ENCODE measurements around the gene S100A9.

The S100A9 gene

DNA sequence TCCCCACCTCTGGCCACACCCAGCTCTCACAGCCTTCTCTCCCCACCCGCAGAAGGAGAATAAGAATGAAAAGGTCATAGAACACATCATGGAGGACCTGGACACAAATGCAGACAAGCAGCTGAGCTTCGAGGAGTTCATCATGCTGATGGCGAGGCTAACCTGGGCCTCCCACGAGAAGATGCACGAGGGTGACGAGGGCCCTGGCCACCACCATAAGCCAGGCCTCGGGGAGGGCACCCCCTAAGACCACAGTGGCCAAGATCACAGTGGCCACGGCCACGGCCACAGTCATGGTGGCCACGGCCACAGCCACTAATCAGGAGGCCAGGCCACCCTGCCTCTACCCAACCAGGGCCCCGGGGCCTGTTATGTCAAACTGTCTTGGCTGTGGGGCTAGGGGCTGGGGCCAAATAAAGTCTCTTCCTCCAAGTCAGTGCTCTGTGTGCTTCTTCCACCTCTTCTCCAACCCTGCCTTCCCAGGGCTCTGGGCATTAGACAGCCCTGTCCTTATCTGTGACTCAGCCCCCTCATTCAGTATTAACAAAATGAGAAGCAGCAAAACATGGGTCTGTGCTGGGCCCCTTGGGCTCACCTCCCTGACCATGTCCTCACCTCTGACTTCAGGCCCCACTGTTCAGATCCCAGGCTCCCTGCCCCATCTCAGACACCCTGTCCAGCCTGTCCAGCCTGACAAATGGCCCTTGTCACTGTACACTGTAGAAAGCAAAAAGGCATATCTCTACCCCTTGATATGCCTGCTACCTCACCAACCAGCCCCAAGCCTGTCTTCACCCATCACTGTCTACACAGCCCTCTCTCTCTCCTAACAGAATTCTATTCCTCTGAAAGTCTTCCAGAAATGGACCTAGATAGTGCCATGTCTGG is 3.2 kb downstream of the S100A9 start:
- DNase-seq: no peak
- Mint-ChIP-seq H3K27ac (no peak overlapping the region), H3K27me3 (peaks cover 20% of the 10 kb centered on the region), H3K9me3 (no peaks in the 10 kb centered on the region), H3K4me3 (no peak overlapping the region), H3K4me1 (peaks cover 23% of the 10 kb centered on the region), H3K36me3 (no peaks in the 10 kb centered on the region)
- CTCF ChIA-PET: interaction anchor here (1.0 kb wide), 1 partner anchor 8 kb away, joined by 4 read pairs; no protein-coding TSS in a partner anchor

DNA sequence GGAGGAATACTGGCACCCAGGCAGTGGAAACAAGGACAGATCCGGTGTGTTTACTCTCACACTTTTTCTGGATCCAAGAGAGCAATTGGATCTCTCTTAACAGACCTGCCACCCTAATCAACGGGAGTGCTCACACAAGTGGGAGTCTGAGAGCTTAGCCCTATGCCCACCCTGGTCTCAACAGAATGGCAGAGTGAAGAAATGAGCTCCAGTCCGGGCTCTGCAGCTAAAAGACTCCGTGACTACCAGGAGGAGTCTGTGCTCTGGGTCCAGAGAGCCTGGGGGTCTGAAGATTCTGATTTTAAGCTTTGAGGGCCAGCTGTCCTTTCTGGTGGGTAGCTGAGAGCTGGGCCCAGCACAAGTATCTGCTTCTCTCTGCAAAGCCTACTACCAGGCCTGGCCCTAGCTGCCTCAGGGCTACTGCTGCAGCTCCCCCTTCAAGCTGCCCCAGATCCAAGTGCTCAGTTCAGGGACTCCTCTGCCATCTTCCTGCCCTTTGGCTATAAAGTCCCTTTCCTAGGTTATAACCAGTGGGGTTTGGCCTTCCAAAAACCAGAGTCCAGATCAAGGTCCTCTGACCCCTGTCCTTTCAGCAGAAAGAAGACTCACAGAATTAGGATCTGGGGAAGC is 3.9 kb downstream of the S100A9 start:
- no peak for DNase-seq
- no peaks in the 10 kb centered on the region for H3K9me3 Mint-ChIP-seq
- peaks cover 17% of the 10 kb centered on the region for H3K4me1 Mint-ChIP-seq
- H3K27ac Mint-ChIP-seq: no peak overlapping the region
- H3K4me3 Mint-ChIP-seq: no peak overlapping the region
- CTCF ChIA-PET: interaction anchor here (0.8 to 1.0 kb wide), 2 partner anchors 9 to 39 kb away, joined by 4 read pairs; no protein-coding TSS in a partner anchor
- H3K36me3 Mint-ChIP-seq: no peaks in the 10 kb centered on the region
- peaks cover 16% of the 10 kb centered on the region for H3K27me3 Mint-ChIP-seq

DNA sequence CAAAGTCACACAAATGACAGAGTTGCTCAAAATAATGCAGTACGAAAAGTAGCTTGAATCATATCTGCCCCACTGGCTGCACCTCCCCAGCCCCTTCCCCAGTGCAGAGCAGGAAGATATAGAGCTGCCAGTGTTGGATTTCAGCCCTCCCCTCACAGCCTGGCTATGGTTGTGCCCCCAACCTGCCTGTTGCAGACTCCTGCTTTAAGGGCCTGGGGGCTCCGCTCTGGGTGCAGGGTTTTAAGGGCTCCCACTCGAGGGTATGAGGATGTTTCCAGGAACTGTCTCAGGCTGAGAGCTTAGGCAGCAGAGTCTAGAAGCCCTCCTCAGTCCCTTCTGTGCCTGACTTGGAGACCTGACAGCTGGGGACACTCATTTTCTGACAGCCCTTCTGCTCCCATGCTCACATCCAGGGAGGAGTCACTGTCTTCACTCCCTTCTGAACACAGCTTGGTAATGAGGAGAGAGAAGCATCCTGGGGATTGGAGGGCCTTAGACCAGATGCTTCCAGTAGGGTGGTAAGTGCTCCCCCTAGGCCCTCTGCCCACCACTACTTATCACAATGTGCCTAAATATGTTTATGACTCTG is 4.6 kb downstream of the S100A9 start:
- Mint-ChIP-seq H3K27ac (no peak overlapping the region), H3K4me1 (peaks cover 10% of the 10 kb centered on the region), H3K36me3 (no peaks in the 10 kb centered on the region), H3K27me3 (peaks cover 11% of the 10 kb centered on the region), H3K4me3 (no peak overlapping the region), H3K9me3 (no peaks in the 10 kb centered on the region)
- CTCF ChIA-PET: interaction anchor here (0.8 to 1.0 kb wide), 4 partner anchors 8 to 39 kb away, joined by 3 to 5 read pairs (median 4); no protein-coding TSS in a partner anchor
- no peak for DNase-seq

DNA sequence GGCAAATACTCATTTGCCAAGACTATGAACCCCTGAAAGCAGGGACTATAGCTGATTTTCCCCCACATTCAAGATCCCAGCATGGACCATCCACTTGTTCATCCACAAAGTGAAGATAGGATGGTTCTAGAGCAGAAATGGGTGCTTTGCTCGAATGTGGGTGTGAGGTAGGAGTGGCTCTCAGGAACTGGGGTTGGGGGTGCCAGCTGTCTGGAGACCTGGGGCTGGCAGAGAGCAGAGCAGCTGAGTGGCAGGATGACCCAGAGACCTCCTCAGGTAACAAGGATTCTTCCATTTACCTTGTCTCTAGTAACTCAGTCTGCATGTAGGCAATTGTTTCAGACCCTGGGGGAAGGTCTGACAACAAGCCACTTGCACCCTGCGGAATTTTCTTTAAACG is 6.0 kb downstream of the S100A9 start:
- no peak overlapping the region for H3K4me3 Mint-ChIP-seq
- no peaks in the 10 kb centered on the region for H3K9me3 Mint-ChIP-seq
- H3K27ac Mint-ChIP-seq: no peak overlapping the region
- H3K36me3 Mint-ChIP-seq: no peaks in the 10 kb centered on the region
- H3K4me1 Mint-ChIP-seq: no peaks in the 10 kb centered on the region
- H3K27me3 Mint-ChIP-seq: peaks cover 15% of the 10 kb centered on the region
- no peak for DNase-seq
- CTCF ChIA-PET: interaction anchor here (1.3 to 2.5 kb wide), 4 partner anchors 8 to 131 kb away, joined by 3 to 10 read pairs (median 5); no protein-coding TSS in a partner anchor

DNA sequence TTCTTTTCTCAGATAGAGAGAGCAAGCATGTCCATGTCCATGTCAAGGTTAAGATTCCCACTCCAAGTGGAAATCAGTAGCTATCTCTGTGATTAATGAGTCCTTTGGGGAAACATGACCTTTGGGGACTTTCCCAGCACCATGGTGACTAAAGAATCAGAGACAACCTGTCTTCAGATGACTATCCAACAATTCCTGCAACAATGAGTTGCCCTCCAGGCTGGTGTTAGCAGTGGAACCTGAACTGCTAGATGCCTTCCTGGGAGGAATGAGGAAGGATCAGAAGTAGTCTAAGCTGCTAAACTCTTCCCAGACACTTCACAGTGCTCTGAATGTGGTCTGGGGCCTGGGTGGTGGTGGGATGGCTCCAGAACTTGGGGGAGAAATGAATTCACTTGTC is 6.5 kb downstream of the S100A9 start:
- no peak overlapping the region for H3K27ac Mint-ChIP-seq
- H3K9me3 Mint-ChIP-seq: no peaks in the 10 kb centered on the region
- CTCF ChIA-PET: interaction anchor here (1.3 to 2.5 kb wide), 4 partner anchors 9 to 131 kb away, joined by 3 to 10 read pairs (median 5); no protein-coding TSS in a partner anchor
- no peak overlapping the region for H3K4me3 Mint-ChIP-seq
- no peaks in the 10 kb centered on the region for H3K4me1 Mint-ChIP-seq
- peaks cover 15% of the 10 kb centered on the region for H3K27me3 Mint-ChIP-seq
- no peak for DNase-seq
- H3K36me3 Mint-ChIP-seq: no peaks in the 10 kb centered on the region

DNA sequence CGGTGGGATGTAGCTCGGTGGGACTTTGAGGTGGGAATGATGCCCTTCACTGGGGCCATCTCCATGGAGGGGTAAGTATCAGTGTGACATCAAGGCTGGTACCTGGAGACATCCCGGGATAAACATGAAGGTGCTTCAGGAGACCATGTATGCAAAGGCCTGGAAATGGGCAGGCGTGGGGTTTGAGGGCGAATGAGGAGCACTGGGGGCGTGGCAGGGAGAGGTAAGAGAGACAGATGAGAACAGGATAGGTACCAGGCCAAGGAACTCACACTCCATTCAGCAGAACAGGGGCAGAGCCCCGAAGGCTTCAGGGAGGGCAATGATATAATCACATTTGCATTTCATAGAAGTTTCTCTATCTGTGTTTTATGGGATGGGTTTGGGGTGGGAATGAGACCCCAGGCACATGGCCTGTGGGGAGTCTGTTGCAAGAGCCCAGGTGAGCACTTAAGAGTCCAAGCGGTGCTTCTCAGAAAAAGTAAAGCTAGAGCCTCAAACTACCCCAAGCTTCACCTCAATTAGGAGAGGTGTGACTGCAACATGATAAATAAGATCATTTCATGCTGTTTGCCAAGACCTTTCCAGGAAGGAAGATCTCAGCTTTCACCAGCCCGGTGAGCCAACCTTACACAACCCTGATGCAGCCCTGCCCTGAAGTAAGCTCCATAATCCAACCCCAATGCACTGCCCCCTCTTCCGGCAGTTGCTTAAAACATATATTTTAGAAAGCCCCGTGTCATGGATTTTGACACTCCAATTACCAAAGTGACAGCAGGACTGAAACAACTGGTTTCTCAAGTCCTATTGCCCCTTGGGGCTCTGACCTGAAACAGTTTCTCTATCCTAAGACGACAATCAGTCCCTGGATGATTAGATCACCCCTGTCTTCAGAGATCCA is 7.4 kb downstream of the S100A9 start:
- peaks cover 20% of the 10 kb centered on the region for H3K27me3 Mint-ChIP-seq
- no peak for DNase-seq
- H3K27ac Mint-ChIP-seq: no peak overlapping the region
- CTCF ChIA-PET: interaction anchor here (1.0 to 2.5 kb wide), 4 partner anchors 10 to 130 kb away, joined by 3 to 10 read pairs (median 4); no protein-coding TSS in a partner anchor
- no peaks in the 10 kb centered on the region for H3K9me3 Mint-ChIP-seq
- H3K4me1 Mint-ChIP-seq: no peaks in the 10 kb centered on the region
- no peak overlapping the region for H3K4me3 Mint-ChIP-seq
- H3K36me3 Mint-ChIP-seq: no peaks in the 10 kb centered on the region

DNA sequence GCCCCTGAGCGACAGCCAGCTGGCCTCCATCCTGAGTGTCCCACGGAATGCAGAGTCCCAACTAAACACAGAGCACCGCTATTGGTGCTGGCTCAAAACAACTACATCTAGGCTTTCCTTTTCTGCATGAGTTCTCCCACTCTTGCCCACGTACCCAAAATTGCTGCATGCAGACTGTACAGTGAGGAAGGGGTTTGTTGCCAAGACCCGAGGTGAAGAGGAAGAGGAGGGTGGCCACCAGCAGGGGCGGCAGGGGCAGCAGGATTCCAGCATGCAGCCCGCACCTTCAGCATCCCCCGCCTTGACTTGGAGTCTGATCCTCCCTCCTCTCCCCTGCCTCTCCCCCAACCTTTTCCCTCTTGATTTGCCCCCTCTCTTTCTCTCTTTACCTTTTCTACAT is 8.0 kb downstream of the S100A9 start:
- Mint-ChIP-seq H3K36me3 (no peaks in the 10 kb centered on the region), H3K4me1 (no peaks in the 10 kb centered on the region), H3K27me3 (peaks cover 20% of the 10 kb centered on the region), H3K9me3 (no peaks in the 10 kb centered on the region), H3K4me3 (no peak overlapping the region), H3K27ac (no peak overlapping the region)
- no peak for DNase-seq
- CTCF ChIA-PET: interaction anchor here (1.0 to 2.5 kb wide), 2 partner anchors 10 to 14 kb away, joined by 3 to 6 read pairs; no protein-coding TSS in a partner anchor

DNA sequence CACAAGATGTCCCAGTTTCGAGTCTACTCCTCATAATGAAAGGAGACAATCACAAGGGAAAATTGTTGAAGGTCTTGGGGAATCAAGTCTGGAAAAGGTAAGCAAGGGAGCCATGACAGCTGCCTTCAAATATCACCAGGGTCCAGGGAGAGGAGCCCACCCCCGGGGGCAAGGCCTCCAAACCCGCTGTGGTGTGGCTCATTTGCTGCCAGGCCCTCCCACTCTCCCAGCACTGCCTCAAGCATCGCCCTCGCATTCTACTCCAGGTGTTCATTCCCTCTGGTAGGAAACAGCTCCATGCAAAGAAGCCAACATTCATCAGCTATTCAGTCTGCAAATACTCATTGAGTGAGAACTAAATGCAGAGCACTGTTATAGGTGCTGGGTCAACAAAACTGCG is 8.6 kb downstream of the S100A9 start:
- Mint-ChIP-seq H3K9me3 (no peaks in the 10 kb centered on the region), H3K27me3 (peaks cover 17% of the 10 kb centered on the region), H3K36me3 (no peaks in the 10 kb centered on the region), H3K4me1 (no peaks in the 10 kb centered on the region), H3K27ac (no peak overlapping the region), H3K4me3 (no peak overlapping the region)
- no peak for DNase-seq
- CTCF ChIA-PET: interaction anchor here (1.0 kb wide), 1 partner anchor 14 kb away, joined by 3 read pairs; no protein-coding TSS in a partner anchor

DNA sequence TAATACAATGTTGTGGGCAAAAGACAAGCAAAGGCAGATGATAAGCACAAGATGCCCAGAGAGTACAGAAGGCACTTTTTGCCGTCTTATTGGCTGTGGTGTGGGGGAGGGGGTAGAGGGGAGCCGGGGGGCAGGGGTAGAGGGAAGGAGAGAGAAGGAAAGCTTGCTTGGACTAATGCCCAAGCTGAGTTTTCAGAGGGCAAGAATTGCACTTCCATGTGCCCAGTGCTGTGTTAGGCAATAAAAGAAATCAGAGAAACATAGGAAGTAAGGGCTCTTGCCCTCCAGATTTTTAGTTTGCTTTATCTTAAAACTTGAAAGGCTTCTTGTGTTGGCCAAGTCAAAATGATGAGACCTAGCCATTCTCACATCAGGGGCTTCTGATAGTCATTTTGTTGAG is 9.4 kb downstream of the S100A9 start:
- H3K4me1 Mint-ChIP-seq: no peaks in the 10 kb centered on the region
- H3K4me3 Mint-ChIP-seq: no peak overlapping the region
- DNase-seq: no peak
- H3K9me3 Mint-ChIP-seq: no peaks in the 10 kb centered on the region
- no peaks in the 10 kb centered on the region for H3K36me3 Mint-ChIP-seq
- CTCF ChIA-PET: interaction anchor here (1.4 kb wide), 1 partner anchor 14 kb away, joined by 4 read pairs; no protein-coding TSS in a partner anchor
- H3K27me3 Mint-ChIP-seq: peaks cover 16% of the 10 kb centered on the region
- H3K27ac Mint-ChIP-seq: no peak overlapping the region

DNA sequence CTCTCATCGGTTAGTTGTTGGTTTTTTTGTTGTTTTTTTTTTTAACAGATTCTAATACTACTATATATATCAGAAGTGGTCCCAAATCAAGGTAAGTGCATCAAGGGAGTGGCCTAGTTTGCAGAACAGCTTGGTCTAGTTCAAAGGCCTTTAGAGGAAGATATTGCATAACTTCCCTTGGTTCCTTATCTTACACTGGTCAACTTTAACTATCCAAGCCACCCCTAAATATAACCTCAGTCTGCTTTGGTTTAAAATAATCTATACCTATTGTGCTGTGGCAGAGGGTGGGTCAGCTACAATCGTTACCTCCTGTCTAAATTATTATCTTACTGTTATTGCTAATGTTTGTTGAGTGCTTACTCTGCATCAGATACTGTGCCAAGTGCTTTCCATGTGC is 10.8 kb downstream of the S100A9 start:
- DNase-seq: no peak
- peaks cover 11% of the 10 kb centered on the region for H3K27me3 Mint-ChIP-seq
- no peaks in the 10 kb centered on the region for H3K36me3 Mint-ChIP-seq
- no peak overlapping the region for H3K4me3 Mint-ChIP-seq
- H3K4me1 Mint-ChIP-seq: no peaks in the 10 kb centered on the region
- H3K9me3 Mint-ChIP-seq: no peaks in the 10 kb centered on the region
- CTCF ChIA-PET: interaction anchor here (0.7 to 1.4 kb wide), 2 partner anchors 12 to 15 kb away, joined by 3 to 4 read pairs; no protein-coding TSS in a partner anchor
- H3K27ac Mint-ChIP-seq: no peak overlapping the region

DNA sequence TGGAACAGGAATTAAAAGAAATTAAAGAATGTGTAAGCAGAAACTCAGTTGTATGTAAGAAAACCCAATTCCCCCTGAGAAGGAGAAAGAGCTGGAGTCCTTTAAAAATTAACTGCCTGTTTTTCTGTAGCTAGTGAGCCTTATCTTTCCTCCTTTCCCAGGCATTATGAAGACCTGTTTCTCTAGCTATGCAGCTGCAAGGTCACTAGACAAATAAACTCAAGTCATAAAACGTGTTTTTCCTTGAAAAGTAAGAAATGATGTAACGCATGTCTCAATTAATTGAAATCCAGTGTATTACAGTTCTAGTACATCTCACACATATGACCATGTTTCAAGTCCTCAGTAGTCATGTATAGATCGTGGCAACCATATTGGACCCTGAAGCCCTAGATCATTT is 12.5 kb downstream of the S100A9 start:
- peaks cover 9% of the 10 kb centered on the region for H3K27me3 Mint-ChIP-seq
- CTCF ChIA-PET: no interaction called here
- H3K9me3 Mint-ChIP-seq: no peaks in the 10 kb centered on the region
- DNase-seq: no peak
- H3K27ac Mint-ChIP-seq: no peak overlapping the region
- no peaks in the 10 kb centered on the region for H3K4me1 Mint-ChIP-seq
- no peak overlapping the region for H3K4me3 Mint-ChIP-seq
- no peaks in the 10 kb centered on the region for H3K36me3 Mint-ChIP-seq

DNA sequence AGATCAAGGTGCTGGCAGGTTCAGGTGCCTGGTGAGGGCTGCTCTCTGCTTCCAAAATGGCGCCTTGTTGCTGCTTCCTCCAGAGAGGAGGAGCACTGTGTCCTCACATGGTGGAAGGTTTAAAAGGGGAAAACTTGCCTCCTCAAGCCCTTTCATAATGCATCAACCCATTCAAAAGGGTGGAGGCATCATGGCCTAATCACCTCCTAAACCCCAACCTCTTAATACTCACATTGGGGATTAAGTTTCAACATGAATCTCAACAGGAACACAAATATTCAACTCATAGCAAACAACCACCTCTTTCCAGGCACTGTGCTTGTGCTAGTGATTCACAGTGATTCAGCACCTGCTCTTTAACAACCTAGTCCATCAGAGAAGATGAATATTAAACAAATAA is 13.6 kb downstream of the S100A9 start:
- Mint-ChIP-seq H3K27ac (no peak overlapping the region), H3K4me1 (no peaks in the 10 kb centered on the region)
- CTCF ChIA-PET: no interaction called here

DNA sequence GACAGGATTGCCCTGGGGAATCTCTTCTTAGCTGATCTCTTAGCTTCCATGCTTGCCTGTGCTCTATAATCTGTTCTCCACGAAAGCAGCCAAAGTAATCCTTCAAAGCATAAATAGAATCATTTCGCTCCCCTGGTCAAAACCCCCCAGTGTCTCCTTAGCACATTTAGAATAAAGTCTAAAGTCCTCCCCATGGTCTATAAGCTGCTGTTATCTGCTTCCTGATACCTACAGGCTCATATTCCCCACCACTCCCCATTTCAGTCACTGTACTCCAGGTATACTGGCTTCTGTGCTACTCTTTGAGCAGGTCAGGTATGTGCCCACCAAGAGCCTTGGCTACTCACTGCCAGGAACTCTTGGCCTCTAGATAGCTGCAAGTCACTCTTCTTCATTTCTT is 14.9 kb downstream of the S100A9 start:
- DNase-seq: no peak
- no peaks in the 10 kb centered on the region for H3K36me3 Mint-ChIP-seq
- H3K9me3 Mint-ChIP-seq: no peaks in the 10 kb centered on the region
- peaks cover 17% of the 10 kb centered on the region for H3K27me3 Mint-ChIP-seq
- H3K4me3 Mint-ChIP-seq: no peak overlapping the region
- CTCF ChIA-PET: no interaction called here
- no peak overlapping the region for H3K27ac Mint-ChIP-seq
- H3K4me1 Mint-ChIP-seq: no peaks in the 10 kb centered on the region

More for the DNA sequence above, 13.6 kb downstream of the S100A9 start:
- no peak overlapping the region for H3K4me3 Mint-ChIP-seq
- H3K27me3 Mint-ChIP-seq: peaks cover 9% of the 10 kb centered on the region
- no peaks in the 10 kb centered on the region for H3K9me3 Mint-ChIP-seq
- no peaks in the 10 kb centered on the region for H3K36me3 Mint-ChIP-seq
- no peak for DNase-seq
